ENCODE results near the gene SLC25A28.

SLC25A28 gene, protein sequence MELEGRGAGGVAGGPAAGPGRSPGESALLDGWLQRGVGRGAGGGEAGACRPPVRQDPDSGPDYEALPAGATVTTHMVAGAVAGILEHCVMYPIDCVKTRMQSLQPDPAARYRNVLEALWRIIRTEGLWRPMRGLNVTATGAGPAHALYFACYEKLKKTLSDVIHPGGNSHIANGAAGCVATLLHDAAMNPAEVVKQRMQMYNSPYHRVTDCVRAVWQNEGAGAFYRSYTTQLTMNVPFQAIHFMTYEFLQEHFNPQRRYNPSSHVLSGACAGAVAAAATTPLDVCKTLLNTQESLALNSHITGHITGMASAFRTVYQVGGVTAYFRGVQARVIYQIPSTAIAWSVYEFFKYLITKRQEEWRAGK

DNA sequence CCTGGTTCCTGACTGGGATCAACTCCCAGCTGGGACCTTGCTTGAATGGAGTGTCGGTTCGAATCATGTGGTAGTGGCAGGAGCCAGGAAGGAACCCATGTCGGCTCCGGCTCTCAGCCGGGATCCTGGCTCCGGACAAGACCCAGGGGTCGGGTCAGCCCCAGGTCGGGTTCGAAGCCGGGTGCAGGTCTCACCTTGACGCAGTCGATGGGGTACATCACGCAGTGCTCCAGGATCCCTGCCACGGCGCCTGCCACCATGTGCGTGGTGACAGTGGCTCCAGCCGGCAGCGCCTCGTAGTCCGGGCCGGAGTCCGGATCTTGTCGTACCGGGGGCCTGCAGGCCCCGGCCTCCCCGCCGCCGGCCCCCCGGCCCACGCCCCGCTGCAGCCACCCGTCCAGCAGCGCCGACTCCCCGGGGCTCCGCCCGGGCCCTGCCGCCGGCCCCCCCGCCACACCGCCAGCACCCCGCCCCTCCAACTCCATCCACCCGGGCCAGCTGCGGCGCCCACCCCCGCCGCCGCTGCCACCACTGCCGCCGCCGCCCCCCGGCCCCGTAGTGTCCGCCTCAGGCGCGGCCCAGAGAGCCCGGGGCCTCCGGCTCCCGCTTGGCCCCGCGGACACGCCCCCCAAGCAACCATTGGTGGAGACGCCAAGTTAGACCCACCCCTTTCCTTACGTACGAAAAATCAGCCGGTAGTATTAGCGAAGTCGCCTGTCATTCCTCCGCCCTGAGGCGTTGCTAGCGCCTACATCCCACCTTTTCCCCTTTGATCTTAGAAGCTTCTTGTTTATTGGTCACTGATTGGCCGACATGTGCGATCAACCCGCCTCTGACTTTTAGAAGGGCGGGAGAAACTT, at the start of gene SLC25A28:
TSS of gene SLC25A28 (minus strand) at position 589 of the 860 bp plus-strand sequence. CDS start at position 485, 104 bp downstream.
- DNase-seq, result peak; percentile 99

DNA sequence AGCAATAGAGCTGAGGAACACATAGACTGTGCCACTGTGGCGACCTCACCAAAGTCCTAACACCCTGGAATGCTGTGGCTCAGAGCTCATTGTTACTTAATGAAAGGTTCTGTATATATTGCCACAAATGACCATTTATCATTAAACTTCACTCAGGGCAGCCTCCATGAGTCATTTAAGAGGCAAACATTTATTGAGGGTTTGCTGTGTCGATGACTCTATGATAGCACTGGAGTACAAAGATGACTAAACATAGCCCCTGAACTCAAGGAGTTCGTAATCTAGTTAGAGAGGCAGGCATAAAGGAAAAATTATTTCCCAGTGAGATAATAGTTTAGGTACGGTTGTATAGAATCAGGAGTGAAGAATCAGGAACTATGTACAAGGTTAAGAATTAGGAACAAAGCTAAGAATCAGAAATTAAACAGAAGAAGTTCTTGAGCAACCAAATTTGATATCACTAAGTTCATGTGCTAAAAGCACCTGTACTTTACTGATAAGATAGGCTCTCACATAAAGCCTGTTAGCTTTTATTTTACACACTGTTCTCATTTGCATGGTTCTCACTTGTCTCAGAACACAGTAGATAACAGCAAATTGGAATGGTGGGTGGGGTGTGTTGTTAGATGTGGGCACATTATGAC, 47.0 kb upstream of the SLC25A28 start:
- DNase-seq, result no peak

DNA sequence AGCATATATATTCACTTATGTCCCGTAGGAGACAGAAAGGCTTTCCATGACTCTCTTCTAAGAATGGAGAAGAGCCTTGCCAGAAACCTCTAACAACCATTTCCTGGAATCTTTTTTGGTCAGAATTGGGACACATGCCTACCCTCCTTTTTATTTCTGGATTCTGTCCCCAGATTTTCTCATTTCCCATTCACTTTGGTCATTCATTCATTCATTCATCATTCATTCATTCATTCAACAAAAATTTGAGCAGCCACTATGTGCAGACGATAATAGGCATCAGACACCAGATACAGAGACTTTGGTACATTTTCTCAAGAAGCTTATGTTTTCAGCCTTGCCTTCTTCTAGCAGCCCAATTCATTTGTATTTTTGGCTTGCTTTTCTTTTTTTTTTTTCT, 45.1 kb upstream of the SLC25A28 start:
- no peak for DNase-seq

DNA sequence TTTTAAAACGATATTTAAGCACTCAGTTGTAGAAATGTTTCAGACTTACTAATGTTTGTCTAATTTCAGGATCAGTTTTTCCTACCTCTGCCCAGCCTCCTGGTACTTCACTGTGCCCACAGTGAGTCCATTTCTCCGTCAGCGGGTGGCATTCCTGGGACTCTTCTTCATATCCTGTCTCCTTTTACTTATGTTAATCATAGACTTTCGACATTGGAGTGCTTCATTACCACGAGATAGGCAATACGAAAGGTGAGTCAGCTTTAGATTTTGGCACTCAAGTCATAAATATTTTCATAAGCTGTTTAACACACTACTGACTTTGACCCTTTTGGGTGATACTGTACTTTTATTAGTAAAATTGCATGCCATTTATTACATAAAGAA, 41.1 kb upstream of the SLC25A28 start:
- no peak for DNase-seq

DNA sequence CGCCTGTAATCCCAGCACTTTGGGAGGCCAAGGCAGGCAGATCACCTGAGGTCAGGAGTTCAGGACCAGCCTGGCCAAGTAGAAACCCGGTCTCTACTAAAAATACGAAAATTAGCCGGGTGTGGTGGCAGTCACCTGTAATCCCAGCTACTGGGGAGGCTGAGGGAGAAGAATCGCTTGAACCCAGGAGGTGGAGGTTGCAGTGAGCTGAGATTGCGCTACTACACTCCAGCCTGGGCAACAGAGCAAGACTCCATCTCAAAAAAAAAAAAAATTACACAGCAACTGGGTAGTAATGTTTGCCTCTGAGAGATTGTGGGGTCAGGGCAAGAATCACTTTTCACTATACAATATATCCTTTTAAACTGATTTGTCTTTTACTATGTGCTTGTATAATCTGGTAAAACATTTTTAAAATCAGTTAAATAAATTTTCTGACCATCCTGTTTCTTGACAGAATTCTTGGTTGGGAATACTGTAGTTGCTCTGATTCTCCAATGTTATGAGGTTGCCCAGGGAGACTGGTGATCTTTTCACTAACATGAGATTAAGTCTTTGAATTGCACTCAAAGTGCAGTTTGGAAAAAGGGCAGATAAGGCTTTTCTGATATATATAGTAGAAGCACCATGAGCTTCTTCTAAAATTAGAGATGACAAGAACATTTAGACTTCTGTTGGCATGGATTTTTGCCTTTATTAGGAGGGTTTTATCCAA, 40.6 kb upstream of the SLC25A28 start:
- no peak for DNase-seq

DNA sequence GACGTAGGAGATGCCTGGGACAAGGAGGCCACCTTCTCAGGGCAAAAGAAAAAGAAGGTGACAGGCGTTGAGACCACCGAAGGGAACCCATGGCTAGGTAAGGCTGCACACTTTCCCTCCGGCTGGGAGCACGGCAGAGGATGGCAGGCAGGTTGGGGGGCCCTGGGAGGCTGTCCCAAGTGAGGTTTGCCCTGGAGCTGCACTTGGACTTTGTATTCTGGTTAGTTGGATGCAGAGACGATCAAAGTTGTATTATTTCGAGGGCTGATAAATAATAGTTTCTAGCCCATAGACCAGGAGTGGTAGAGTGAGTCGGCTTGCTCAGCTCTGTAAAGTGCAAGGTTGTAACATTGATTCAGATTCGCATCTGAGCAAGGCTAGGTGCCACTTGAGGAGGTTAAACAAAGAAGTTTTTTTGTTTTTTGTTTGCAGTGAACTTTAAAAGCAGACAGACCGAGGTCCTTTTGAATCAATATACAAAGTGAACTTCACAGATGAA, 39.7 kb upstream of the SLC25A28 start:
- no peak for DNase-seq

DNA sequence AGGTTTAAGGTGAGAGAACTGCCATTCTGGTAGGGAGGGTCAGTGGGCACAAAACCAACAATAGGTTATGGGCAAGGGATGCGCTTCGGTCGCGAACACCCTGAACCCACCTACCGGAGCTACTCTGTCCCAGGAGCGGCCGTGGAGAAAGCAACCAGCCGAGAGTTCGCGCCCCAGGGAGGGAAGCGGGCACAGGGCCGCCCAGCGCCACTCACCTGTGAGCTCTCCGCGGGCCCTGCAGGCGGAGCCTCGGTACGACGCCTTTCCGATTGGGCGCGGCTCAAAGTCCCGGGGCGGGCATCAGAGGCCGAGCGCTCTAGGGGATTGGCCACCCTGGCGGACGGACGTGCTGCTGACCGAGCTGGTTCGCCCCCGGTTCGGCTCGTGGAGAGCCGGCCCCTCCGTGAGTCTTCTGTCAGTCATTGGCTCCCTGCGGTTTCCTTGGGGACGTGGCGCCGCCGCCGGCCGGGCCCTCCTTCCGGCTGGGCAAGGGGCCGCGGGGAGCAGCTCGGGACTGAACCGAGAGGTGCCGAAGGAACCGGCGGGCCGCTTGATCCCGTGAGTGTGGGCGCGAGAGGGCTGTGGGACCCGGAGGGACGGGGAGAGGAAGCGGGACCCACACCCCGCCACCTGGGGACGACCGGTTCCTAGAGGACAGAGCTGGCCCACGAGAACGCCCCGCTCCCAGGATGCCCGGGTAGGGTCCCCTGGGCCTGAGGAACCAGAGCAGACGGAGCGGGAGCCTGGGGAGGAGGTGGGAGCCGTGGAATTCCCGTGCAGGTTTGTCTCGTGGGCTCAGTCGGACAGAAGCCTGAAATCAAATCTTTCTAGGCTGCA, 39.0 kb upstream of the SLC25A28 start, which contains the start of gene ENTPD7:
TSS of gene ENTPD7 (plus strand) at position 479 of the 837 bp plus-strand sequence. CDS start 448 bp downstream, outside the sequence.
- peak; percentile 97 for DNase-seq

DNA sequence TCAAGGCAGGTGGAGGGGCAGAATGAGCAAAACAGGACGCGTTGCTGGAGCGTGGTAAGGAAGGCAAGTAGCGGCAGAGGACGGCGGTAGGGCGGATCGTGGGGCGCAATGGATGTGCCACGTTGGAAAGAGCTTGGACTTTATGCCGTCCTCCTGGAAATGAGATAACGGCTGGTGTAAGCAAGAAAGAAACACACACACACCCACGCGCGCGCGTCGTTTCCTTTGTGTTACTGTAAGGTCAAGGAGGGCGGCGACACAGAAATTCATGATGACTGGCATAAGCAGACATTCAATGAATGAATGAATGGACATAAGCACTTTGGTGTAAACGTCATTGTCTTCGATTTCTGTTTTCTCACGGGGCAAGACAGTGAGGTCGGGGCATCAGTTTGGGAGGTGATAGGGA, 38.4 kb upstream of the SLC25A28 start:
- DNase-seq, result peak; percentile 24 to 32

DNA sequence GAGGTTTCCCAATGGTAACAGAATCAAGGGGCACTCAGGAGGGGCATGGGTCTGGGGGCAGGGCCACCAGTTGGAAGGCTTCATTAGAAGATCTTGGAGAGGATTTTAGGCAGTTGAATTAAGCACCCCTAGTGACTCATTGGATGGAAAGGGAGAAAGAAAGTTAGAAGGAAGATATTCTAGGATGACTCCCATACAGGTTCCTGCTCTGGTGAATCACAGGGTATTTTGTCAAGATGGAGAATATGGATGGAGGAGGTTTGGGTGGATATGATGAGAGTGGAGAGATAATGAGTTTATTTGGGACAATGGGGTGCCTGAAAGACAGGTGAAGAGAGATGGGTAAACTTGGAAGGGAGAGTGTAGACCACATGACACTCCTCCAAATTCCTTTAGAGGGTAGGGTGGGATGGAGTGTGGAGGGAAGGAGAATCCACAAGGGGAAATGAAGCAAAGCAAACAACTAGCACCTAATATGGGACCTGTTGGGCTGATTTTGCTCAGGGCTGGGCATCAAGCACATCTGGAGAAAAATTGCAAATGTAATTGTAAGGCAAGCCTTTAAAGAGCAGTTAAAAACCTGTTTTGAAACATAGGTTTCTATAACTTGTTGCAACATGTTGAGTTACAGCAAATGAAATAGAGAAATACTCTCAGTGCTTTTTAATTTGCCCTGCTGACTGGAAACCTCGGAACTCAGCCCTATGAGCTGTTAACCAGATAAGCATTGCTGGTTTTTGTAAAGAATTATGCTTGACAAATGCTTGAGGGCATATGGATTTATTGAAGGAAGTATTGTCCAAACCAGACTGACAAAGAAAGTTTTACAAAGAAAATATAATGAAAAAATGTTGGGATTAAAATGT, 36.2 kb upstream of the SLC25A28 start:
- no peak for DNase-seq

DNA sequence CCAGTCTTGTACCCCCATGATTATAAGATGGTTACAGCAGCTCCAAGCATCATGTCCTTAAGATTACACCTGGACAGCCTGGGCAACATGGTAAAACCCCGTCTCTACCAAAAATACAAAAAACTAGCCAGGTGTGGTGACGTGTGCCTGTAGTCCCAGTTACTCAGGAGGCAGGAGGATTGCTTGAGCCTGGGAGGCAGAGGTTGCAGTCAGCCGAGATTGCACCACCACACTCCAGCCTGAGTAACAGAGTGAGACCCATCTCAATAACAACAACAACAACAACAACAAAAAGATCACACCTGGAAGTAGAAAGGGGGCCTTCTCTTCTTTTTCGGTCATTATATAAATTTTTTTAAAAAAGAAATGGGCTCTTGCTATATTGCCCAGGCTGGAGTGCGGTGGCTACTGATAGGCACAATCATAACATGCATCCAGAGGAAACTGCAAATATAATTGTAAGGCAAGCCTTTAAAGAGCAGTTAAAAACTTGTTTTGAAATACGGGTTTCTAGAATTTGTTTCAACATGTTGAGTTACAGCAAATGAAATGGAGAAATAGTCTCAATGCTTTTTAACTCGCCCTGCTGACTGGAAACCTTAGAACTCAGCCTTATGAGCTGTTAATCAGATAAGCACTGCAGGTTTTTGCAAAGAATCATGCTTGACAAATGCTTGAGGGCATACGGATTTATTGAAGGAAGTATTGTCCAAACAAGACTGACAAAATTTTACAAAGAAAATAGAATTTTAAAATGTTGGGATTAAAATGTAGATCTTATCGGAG, 34.3 kb upstream of the SLC25A28 start:
- DNase-seq, result no peak

DNA sequence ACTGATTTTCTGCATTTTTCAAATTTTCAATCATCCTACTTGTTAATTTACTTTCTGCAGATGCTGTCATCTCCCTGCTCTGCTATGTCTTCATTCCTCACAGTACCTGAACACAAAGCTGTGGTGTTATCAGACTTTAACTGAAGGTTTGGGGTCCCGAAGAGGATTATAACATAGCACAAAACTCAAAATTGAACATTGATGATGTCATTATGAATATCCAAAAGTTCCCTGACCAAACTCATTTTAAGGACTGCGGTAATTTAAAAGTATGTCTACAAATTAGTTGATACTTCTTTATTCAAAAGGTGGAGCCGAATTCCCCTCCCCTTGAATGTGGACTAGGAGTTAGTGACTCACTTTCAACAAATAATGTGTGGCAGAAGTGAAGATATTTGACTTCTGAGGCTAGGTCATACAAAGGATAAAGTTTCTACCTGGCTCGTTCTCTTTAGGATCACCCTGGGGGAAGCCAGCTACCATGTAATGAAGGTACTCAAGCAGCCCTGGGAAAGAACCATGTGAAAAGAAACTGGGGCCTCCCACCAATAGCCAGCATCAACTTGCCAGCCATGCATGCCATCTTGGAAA, 32.7 kb upstream of the SLC25A28 start:
- no peak for DNase-seq

DNA sequence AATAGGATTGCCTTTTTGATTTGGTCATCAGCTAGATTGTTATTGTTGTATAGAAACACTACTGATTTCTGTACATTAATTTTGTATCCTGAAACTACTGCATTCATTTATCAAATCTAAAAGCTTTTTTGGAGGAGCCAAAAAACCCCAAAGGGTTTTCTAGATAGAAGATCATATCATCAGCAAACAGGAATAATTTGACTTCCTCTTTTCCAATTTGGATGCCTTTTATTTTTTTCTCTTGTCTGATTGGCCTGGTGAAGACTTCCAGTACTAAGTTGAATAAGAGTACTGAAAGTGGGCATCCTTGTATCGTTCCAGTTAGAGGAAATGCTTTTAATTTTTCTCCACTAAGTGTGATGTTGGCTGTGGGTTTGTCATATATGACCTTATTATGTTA, 28.5 kb upstream of the SLC25A28 start:
- DNase-seq, result no peak

DNA sequence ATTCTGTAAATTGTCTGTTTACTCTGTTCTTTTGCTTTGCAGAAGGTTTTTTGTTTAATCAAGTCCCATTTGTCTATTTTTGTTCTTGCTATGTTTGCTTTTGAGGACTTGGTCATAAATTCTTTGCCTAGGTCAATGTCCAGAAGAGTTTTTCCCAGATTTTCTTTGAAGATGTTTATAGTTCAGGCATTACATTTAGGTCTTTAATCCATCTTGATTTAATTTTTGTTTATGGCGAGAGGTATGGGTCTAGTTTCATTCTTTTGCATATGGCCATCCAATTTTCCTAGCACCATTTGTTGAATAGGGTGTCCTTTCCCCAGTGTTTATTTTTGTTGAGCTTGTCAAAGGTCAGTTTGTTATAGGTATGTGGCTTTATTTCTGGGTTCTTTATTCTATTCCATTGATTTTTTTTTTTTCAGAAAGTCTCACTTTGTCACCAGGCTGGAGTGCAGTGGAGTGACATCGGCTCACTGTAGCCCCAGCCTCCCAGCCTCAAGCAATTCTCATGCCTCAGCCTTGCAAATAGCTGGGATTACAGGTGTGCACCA, 27.4 kb upstream of the SLC25A28 start:
- no peak for DNase-seq

DNA sequence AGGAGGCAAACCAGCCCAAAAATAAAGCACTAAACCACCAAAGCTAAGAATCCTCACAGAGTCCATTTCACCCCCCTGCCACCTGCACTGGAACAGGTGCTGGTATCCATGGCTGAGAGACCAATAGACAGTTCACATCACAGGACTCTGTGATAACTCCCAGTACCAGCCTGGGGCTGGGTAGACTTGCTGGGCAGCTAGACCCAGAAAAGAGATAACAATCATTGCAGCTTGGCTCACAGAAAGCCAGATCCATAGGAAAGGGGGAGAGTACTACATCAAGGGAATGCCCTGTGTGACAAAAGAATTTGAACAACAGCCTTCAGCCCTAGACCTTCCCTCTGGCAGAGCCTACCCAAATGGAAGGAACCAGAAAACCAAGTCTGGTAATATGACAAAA, 13.6 kb upstream of the SLC25A28 start:
- DNase-seq, result no peak

DNA sequence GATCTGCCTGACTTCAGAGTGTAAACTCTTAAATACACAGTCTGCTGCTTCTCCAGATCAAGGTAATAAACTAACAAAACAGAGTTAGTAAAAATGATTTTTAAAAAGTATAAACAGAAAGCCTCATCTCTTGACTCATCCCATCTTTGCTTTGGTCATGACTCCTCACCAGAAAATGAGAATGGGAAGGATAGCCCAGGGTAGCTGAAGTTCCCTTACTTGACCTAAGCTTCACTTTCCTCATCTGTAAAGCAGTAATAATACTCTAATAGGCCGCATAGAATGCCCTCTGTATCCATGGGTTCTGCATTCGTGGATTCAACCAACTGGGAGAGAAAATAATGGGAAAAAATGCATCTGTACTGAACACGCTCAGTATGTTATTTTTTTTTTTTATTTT, 11.3 kb upstream of the SLC25A28 start:
- no peak for DNase-seq

DNA sequence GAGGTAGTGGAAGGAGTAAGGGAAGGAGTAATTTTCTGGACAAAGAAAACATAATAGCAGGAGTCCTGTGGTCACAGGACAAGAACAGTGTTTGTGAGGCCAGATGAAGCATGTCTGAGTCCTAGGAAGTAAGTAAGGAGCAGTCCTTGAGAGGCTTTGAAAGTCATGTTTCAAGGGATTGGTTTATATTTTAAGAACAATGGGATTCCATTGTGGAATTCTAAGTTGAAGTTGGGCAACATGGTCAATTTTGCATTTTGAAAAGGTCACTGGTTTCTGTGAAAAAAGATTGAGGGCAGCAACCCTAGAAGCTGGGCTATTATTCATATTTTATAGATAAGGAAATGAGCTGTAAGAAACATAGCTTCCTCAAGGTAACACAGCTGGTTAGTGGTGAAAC, 10.8 kb upstream of the SLC25A28 start:
- no peak for DNase-seq

DNA sequence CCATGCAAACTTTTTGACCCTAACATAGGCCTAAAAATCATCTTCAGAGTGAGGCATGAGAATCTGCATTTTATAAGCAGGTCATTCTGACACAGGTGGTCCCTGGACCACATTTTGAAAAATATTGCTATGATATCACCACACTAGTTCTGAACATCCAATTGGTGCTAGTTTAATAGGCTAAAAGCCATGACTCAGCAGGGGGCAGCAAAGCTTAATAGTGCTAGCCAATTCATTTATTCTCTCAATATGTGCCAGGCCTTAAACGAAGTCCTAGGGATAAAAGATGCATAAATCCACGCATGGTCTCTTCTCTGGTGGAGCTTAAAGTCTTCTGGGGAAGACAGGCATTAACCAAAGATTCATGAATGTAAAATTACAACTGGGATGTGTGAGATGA, 10.2 kb upstream of the SLC25A28 start:
- peak in 1 of 2 experiments; percentile 10 for DNase-seq

DNA sequence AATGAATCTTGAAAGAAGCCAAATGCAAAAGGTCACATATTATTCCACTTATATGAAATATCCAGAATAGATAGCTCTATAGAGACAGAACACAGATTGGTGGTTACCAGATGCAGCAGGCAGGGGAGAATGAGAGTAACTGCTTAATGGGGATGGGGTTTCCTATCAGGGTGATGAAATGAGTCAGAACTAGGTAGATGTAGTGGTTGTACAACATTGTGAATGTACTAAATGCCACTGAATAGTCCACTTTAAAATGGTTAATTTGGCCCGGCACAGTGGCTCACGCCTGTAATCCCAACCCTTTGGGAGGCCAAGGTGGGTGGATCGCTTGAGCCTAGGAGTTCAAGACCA, 9.4 kb upstream of the SLC25A28 start:
- no peak for DNase-seq

All from SHP77 (cell line).